ENCODE results near the gene KCNQ1.

The KCNQ1 gene

GRCh38 chr11:2425506-2425905, 19.3 kb upstream of the KCNQ1 start:
- DNase-seq, result no peak

GRCh38 chr11:2426221-2426620, 18.6 kb upstream of the KCNQ1 start:
- no peak for DNase-seq

- DNase-seq, result no peak
Measured at GRCh38 chr11:2426826-2427521, 17.8 kb upstream of the KCNQ1 start.

GRCh38 chr11:2427721-2428321, 17.0 kb upstream of the KCNQ1 start:
- no peak for DNase-seq

DNA sequence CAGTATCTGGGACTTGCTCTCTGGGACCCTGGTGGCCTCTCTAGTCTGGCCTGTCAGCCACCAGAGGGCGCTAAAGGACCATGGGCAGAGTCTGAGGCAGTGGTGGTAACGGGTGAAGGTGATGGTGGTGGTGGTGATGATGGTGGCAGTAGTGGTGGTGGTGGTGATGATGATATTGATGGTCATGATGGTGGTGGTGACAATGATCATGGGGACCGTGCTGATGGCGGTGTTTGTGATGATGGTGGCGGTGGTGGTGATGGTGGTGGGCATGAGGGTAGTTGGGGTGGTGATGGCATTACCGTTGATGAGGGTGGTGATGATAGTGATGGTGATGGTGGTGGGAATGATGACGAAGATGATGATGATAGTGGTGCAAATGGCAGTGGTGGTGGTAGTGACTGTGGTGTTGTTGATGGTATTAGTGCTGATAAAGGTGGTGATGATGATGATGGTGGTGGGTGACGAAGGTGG, 16.4 kb upstream of the KCNQ1 start:
- peak; percentile 85 for DNase-seq

DNA sequence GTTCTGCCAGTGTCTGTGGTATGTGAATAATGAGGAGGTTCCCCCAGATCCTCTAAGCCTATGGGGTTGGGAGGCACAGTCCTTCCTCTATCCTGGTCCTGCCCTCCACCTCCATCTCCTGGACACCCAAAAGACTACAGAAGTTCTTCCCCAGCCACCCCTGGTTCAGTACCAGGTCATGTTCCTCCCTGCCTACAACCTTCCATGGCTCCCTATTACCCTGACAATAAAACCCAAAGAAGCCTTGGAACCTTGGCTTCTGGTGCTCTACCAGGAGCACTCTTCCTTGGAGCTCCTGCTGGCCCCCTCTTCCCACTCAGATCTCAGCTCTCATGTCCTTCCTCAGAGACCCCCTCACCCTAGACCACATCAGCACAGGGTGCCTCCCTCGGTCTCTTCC, 13.4 kb upstream of the KCNQ1 start:
- no peak for DNase-seq

GRCh38 chr11:2432171-2432621, 12.6 kb upstream of the KCNQ1 start:
- DNase-seq, result no peak

DNA sequence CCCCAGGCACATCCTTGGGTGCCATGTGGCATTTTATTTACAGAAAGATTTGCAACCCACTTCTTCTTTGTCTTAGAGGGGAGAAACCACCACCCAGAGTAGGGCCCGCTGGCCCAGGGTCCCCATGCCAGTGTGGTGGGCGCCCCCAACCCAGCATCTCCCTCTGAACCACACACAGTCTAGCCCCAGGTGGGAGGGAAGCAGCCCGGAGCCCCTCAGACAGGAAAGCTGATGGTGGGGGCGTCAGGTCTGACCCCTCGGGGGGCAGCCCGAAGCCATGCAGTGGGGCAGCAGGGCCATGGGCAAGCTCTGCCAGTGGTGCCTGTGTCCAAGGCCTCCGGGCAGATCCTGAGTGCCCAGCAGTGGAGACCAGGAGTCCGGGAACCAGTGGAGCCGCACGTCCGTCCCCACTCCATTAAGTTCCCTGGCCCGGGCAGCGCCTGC, 12.2 kb upstream of the KCNQ1 start:
- no peak for DNase-seq

DNA sequence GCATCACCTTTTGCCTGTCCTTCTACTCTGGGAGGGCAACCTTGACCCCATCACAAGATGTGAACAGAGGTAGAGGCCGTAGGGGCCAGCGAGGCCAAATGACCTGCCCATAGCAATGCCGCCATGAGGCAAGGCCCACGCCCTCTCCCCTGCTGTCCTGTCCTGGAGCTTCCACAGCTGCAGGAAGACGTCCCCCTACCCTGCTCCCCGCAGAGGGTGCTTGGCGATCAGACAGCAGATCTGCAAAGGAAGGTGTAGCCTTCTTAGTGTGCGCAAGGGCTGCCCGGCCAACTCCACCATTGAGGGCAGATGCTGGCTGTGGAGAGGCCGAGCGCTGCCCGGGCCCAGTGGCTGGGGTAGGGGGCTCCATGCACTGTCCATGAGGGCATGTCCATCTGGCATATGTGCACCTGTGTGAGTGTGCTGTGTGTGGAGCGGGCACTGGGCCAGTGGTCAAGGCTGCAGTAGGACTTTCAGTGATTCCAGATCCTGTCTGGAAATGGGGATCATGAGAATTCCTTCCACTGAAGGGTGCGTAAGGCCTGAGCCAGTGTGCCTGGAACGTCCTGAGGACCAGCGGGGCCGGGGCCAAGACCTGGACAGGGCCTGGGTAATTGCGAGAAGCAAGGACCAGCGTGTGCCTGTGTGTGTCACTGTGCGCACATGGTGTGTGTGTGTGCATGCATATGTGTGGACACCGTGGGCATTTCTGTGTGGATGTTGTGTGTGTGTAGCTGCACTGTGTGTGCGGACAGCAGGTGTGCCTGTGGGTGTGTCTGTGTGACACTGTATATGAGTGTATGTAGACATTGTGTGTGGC, 11.5 kb upstream of the KCNQ1 start:
- DNase-seq, result no peak

DNA sequence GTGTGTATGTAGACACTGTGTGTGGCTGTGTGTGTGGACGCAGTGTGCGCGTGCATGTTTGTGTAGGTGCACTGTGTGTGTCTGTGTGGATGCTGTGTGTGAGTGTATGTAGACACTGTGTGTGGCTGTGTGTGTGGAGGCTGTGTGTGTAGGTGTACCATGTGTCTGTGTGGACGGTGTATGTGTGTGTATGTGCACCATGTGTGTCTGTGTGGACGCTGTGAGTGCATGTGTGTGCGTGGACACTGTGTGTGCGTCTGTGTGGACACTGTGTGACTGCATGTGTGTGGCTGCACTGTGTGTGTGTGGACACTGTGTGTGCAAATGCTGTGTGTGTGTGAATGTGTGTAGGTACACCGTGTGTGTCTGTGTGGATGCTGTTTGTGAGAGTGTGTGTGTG, 10.8 kb upstream of the KCNQ1 start:
- no peak for DNase-seq

- DNase-seq, result no peak
Measured at GRCh38 chr11:2434506-2435255, 10.1 kb upstream of the KCNQ1 start.

- no peak for DNase-seq
Measured at GRCh38 chr11:2435288-2436012, 9.4 kb upstream of the KCNQ1 start.

- no peak for DNase-seq
Measured at GRCh38 chr11:2436013-2436520, 8.7 kb upstream of the KCNQ1 start.

- DNase-seq, result no peak
Measured at GRCh38 chr11:2436521-2437031, 8.2 kb upstream of the KCNQ1 start.

DNA sequence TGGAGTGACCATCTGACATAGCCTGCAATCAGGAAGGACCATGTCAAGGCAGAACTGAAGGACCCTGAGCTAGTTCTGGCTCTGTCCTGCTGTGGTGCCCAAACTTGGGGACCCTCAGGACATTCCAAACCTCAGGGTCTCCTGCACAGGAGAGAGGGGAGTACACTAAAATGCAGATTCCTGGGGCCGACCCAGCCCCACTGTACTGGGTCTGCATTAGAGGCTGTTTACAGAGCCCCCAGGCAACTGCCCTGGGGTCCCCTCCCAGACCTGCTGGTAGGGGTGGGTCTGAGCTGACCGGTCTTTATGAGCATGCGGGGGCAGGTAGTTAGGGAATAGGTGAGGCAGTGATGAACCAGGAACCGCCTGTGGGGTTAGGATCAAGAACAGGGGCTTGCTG, 7.3 kb upstream of the KCNQ1 start:
- no peak for DNase-seq

- no peak for DNase-seq
Measured at GRCh38 chr11:2439820-2440219, 5.0 kb upstream of the KCNQ1 start.

GRCh38 chr11:2440646-2441045, 4.2 kb upstream of the KCNQ1 start:
- peak in 1 of 2 donors; percentile 36 for DNase-seq

DNA sequence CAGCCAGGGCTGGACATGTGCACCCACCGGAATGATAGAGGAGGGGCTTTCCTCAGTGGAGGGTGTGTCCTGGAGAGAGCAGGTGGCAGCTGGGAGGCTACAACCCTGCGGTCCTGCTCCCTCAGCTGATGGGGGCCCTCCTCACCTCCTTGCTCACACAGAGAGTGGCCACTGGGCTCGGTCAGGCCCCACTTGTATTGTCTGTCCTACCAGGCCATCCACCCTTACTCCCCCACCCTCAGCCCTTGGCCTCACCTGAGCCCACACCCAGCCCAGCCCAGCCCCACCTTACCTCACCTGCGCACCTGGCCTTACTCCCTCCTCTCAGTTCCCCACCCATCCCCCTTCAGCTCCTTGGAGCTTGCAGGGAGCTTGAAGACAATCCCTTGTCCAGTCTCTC, 3.6 kb upstream of the KCNQ1 start:
- DNase-seq, result no peak

DNA sequence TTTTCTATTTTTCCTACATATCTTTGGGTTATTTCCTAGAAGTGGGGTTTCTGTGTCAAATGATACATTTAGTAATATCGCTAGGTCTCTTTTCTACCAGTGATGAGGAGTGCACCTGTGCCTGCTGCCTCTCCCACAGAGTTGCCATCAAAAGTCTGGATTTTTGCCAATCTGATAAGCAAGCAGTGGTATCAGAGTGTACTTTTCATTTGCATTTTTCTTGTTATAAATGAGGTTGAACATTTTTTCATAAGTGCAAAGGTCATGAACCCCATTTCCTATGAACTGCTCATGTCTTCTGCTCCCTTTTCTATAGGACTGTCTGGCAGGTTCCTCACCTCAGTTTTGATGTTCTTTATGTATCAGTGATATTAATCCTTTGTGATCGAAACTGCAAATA, 2.2 kb upstream of the KCNQ1 start:
- DNase-seq, result peak; percentile 34 to 83

GRCh38 chr11:2443406-2443805, 1.4 kb upstream of the KCNQ1 start:
- DNase-seq, result no peak

GRCh38 chr11:2443881-2444820, 657 bp upstream of the KCNQ1 start, which contains the start of gene TRPM5:
TSS of gene TRPM5 (minus strand) at chr11:2444514. CDS start at chr11:2423036, 21,478 bp downstream.
- peak; percentile 75 to 78 for DNase-seq

All from CD4-positive, alpha-beta T cell treated with Interleukin-4 for 1 hour (primary cell).